Endodermal cell (in vitro differentiated cells): ENCODE data around the gene TSSK1B. TPM values are rescaled to one million over a fixed set of nuclear protein-coding genes. Genes with fewer than 3 reads are reported as not detected.

Experiments used
- DNase-seq: peaks from one replicate; pipeline ENCODE4 v3.0.0-alpha.2; 2017
- H3K27ac ChIP-seq: 2 replicates; pipeline ENCODE4 v1.5.1; 2013; ENCODE audit warnings: mild to moderate bottlenecking, low read depth, low read length, moderate library complexity
- H3K27me3 ChIP-seq: 2 replicates; pipeline ENCODE4 v1.6.1; 2013; ENCODE audit warnings: mild to moderate bottlenecking, low read length, moderate library complexity; ENCODE audit not compliant: insufficient read depth, control insufficient read depth, poor library complexity, severe bottlenecking
- H3K36me3 ChIP-seq: 2 replicates; pipeline ENCODE4 v1.7.0; 2013; ENCODE audit warnings: mild to moderate bottlenecking, low read length, moderate library complexity; ENCODE audit not compliant: control insufficient read depth, insufficient read depth
- H3K4me1 ChIP-seq: one replicate; pipeline ENCODE4 v1.7.0; 2013; ENCODE audit warnings: low read length; ENCODE audit not compliant: control insufficient read depth, insufficient read depth
- H3K4me3 ChIP-seq: 2 replicates; pipeline ENCODE4 v1.5.1; 2013; ENCODE audit warnings: mild to moderate bottlenecking, low read length, moderate library complexity
- H3K9ac ChIP-seq: 2 replicates; pipeline ENCODE4 v1.6.1; 2013; ENCODE audit warnings: mild to moderate bottlenecking, low read length, moderate library complexity; ENCODE audit not compliant: poor library complexity, severe bottlenecking; ENCODE audit errors: extremely low read depth
- H3K9me3 ChIP-seq: 2 replicates; pipeline ENCODE4 v1.6.1; 2013; ENCODE audit warnings: mild to moderate bottlenecking, low read length, moderate library complexity; ENCODE audit not compliant: control insufficient read depth
- H3K27ac Mint-ChIP-seq: 2 replicates; pipeline ENCODE4 v1.8.0; 2020; ENCODE audit warnings: mixed read lengths
- H3K27me3 Mint-ChIP-seq: 2 replicates; pipeline ENCODE4 v1.8.0; 2021; ENCODE audit warnings: mild to moderate bottlenecking, mixed read lengths; ENCODE audit not compliant: insufficient read depth
- H3K36me3 Mint-ChIP-seq: 2 replicates; pipeline ENCODE4 v1.8.0; 2020; ENCODE audit warnings: low read depth, mixed read lengths
- H3K4me1 Mint-ChIP-seq: 2 replicates; pipeline ENCODE4 v1.8.0; 2020; ENCODE audit warnings: mixed read lengths
- H3K4me3 Mint-ChIP-seq: 2 replicates; pipeline ENCODE4 v1.8.0; 2020; ENCODE audit warnings: mild to moderate bottlenecking, moderate library complexity, mixed read lengths
- H3K9me3 Mint-ChIP-seq: 2 replicates; pipeline ENCODE4 v1.8.0; 2020; ENCODE audit warnings: mild to moderate bottlenecking, mixed read lengths
- CTCF ChIP-seq: fragments of 200-600 bp; sonication (generic); conservative IDR thresholded peaks from 2 replicates; pipeline ENCODE4 v1.5.0; 2021; ENCODE audit warnings: antibody characterized with exemption, mild to moderate bottlenecking
- WGBS, 2 experiments: methylation state at CpG; one replicate each; pipeline versions ENCODE4 v1.1.5 to v1.1.7; 2013; ENCODE audit warnings: missing lambda C conversion rate in 2 of 2, mixed read lengths in 1 of 2; ENCODE audit not compliant: insufficient coverage in 1 of 2, insufficient read length in 1 of 2; 5-methylcytosine and 5-hydroxymethylcytosine counted together
- total RNA-seq, 2 donors: library from RNA; stranded (reverse); fragmentation: NEBNext Ultra II Directional in 1 of 2; extraction: Animal tissue kit (Norgen Biotek cat#: 25700) in 1 of 2; gene quantifications; 2 replicates in 1 of 2; 3 replicates in 1 of 2; pipeline ENCODE4 v1.2.1, GENCODE V29; 2021

The TSSK1B gene
- total RNA-seq, 2 donors from 2014 or later, result 0.11 TPM; not detected in 1

GRCh38 chr5:113382731-113383130 lies 52.1 kb downstream of the TSSK1B start:
- Histone ChIP-seq H3K4me1 (no peaks in the 10 kb centered on the region), H3K9me3 (no peaks in the 10 kb centered on the region), H3K27ac (no peak overlapping the region), H3K27me3 (no peaks in the 10 kb centered on the region), H3K4me3 (no peak overlapping the region), H3K36me3 (no peaks in the 10 kb centered on the region), H3K9ac (no peak overlapping the region)
- Mint-ChIP-seq H3K36me3 (no peaks in the 10 kb centered on the region), H3K4me1 (peaks cover 6% of the 10 kb centered on the region), H3K27me3 (no peaks in the 10 kb centered on the region), H3K27ac (no peak overlapping the region), H3K4me3 (no peak overlapping the region), H3K9me3 (no peaks in the 10 kb centered on the region)
- no peak for DNase-seq
- WGBS, 2 experiments, result 86% methylated on average over 1 of the region's 1 CpG; no CpG with 5 or more reads in 1 of the 2 experiments
- no peak for TF ChIP-seq CTCF

Other genes starting within 250 kb of the TSSK1B start
- 100 to 1,000 TPM; 164 to 187 TPM for gene MCC, start 53.5 kb upstream of the TSSK1B start, total RNA-seq
- gene YTHDC2, start 78.7 kb upstream of the TSSK1B start, total RNA-seq, result 10 to 100 TPM; 25.6 to 27.4 TPM